Uterus (tissue), 4 donors: ENCODE data around the gene SELP. TPM values are rescaled to one million over a fixed set of nuclear protein-coding genes. Genes with fewer than 3 reads are reported as not detected.

Experiments used
- DNase-seq, 2 donors: peaks; one replicate each; pipeline ENCODE4 v3.0.0-alpha.2; 2019 to 2020
- H3K27ac ChIP-seq, 2 donors: fragments of 200-600 bp; sonication (generic); 1 replicate in 1 of 2; 2 replicates in 1 of 2; pipeline ENCODE4 v1.5.1; 2016 to 2018
- H3K27me3 ChIP-seq, 2 donors: fragments of 200-600 bp; sonication (generic); one replicate each; pipeline ENCODE4 v1.5.1; 2018 to 2019; ENCODE audit warnings: control low read depth in 1 of 2
- H3K36me3 ChIP-seq, 2 donors: fragments of 200-600 bp; sonication (generic); one replicate each; pipeline ENCODE4 v1.5.1; 2019; ENCODE audit warnings: control low read depth in 1 of 2
- H3K4me1 ChIP-seq, 2 donors: fragments of 200-600 bp; sonication (generic); one replicate each; pipeline ENCODE4 v1.5.1; 2018 to 2019; ENCODE audit warnings: control low read depth in 1 of 2
- H3K4me3 ChIP-seq, 2 donors: fragments of 200-600 bp; sonication (generic); 1 replicate in 1 of 2; 2 replicates in 1 of 2; pipeline ENCODE4 v1.5.1; 2018 to 2019; ENCODE audit warnings: mild to moderate bottlenecking in 1 of 2
- H3K9me3 ChIP-seq, 2 donors: fragments of 200-600 bp; sonication (generic); one replicate each; pipeline ENCODE4 v1.5.1; 2019; ENCODE audit warnings: control low read depth in 1 of 2
- POLR2A ChIP-seq, 2 donors: fragments of 450-650 bp; IDR thresholded peaks; one replicate each; pipeline ENCODE4 v1.6.1; 2016; ENCODE audit warnings: antibody characterized with exemption in 2 of 2, mild to moderate bottlenecking in 1 of 2, moderate library complexity in 1 of 2
- intact Hi-C: fragments of 100-400 bp; cut with DNase I; formaldehyde crosslinking; loops from one replicate; pipeline ENCODE4 v1.15.1; 2023; ENCODE audit warnings: low total_unique reads
- total RNA-seq, 4 donors: library from RNA; depleted of rRNA in 3 of 4; stranded (reverse); fragments of >200 nt in 3 of 4; gene quantifications; one replicate each; pipeline versions ENCODE4 v1.1.0 to v1.2.4, GENCODE V29; 2014 to 2023
- TF ChIP-seq, protein P1 (sequence below), 4 experiments: fragments of 200-600 bp in 2 of 4; fragments of 450-650 bp in 2 of 4; sonication (generic) in 2 of 4; IDR thresholded peaks; one replicate each; pipeline ENCODE4 v1.5.1; 2016 to 2019; ENCODE audit warnings: antibody characterized with exemption in 4 of 4, mild to moderate bottlenecking in 2 of 4, moderate library complexity in 1 of 4
- donor health status: DM: yes; HTN: yes; CAD: no.

Gene SELP
- total RNA-seq, 4 donors from 2014 or later: 6.8 to 32.3 (median 27.4) TPM

DNA sequence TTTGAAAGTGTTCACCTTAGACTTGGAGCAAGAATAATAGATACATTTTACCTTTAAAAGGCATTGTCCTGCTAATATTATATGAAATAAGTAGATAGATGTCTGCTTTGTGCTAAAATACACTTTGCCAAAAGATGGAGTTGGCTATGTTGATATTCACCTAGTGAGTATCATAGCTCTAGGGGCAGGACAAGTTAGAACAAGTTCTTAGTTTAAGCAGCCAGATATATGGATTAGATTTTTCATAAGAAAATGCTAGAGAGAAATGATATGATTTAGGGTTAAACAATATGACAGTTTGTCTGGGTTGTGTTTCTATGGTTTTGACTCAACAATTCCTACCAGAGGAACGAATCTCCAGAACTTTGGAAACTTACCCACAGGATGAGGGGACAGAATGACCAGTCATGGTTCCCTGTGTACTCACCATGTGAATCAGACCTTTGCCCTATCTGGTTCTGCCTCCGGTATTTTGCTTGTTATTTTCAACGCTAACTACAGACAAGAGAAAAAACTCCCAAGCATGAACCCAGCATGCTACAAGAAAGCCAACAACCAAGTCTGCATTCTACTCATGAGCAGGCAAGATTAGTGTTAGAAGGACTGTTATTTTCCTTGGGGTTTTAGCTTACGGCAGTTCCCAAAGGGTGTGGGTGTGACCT lies 45.3 kb downstream of the SELP start:
- H3K4me1 ChIP-seq: no peaks in the 10 kb centered on the region
- H3K27me3 ChIP-seq: no peaks in the 10 kb centered on the region
- H3K9me3 ChIP-seq: no peaks in the 10 kb centered on the region
- no peak overlapping the region for H3K27ac ChIP-seq
- TF ChIP-seq POLR2A (IDR thresholded peaks at IDR 0.05): no peak
- TF ChIP-seq, protein P1, sequence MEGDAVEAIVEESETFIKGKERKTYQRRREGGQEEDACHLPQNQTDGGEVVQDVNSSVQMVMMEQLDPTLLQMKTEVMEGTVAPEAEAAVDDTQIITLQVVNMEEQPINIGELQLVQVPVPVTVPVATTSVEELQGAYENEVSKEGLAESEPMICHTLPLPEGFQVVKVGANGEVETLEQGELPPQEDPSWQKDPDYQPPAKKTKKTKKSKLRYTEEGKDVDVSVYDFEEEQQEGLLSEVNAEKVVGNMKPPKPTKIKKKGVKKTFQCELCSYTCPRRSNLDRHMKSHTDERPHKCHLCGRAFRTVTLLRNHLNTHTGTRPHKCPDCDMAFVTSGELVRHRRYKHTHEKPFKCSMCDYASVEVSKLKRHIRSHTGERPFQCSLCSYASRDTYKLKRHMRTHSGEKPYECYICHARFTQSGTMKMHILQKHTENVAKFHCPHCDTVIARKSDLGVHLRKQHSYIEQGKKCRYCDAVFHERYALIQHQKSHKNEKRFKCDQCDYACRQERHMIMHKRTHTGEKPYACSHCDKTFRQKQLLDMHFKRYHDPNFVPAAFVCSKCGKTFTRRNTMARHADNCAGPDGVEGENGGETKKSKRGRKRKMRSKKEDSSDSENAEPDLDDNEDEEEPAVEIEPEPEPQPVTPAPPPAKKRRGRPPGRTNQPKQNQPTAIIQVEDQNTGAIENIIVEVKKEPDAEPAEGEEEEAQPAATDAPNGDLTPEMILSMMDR (IDR thresholded peaks at IDR 0.05): no peak
- no peak for DNase-seq
- intact Hi-C loops: no loop called here
- no peaks in the 10 kb centered on the region for H3K36me3 ChIP-seq
- H3K4me3 ChIP-seq: no peak overlapping the region

DNA sequence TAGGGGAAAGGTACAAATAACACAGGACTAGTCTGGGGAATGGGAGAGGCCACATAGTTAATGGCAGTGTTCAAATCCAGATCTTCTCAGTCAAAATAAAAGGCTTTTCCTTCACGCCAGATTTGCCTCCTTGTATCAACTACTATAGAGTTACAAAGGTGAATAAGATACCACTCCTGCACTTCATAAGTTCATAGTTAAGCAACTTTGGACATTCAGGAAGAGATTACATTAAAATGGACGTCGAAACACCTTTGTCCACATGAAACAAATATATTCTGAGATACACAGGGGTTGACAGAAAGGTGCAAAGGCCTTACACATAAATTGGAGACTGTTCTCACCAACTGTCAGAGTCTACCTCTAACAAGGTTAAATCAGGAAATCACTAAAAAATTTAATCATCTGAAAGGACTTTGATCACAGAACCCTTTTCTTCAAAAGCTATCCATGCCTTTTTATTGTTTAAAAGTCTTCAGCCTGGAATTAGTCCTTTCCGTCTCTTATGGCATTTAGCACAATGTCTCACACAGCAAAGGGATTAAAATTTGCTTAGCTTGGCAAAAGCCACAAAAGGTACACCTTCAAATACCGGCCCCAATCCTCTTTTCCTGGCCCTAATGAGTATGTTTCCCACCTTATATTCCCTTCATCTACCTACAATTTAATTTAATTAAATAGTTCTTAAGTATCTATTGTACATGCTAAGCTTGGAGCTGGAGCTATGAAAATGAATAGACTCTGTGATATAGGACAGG lies 51.8 kb downstream of the SELP start:
- DNase-seq: no peak
- H3K36me3 ChIP-seq: no peaks in the 10 kb centered on the region
- H3K4me3 ChIP-seq: no peak overlapping the region
- no peak overlapping the region for H3K27ac ChIP-seq
- H3K4me1 ChIP-seq: no peaks in the 10 kb centered on the region
- H3K27me3 ChIP-seq: no peaks in the 10 kb centered on the region
- H3K9me3 ChIP-seq: no peaks in the 10 kb centered on the region
- intact Hi-C loops: no loop called here
- TF ChIP-seq, protein P1 (IDR thresholded peaks at IDR 0.05): no peak
- TF ChIP-seq POLR2A (IDR thresholded peaks at IDR 0.05): no peak

DNA sequence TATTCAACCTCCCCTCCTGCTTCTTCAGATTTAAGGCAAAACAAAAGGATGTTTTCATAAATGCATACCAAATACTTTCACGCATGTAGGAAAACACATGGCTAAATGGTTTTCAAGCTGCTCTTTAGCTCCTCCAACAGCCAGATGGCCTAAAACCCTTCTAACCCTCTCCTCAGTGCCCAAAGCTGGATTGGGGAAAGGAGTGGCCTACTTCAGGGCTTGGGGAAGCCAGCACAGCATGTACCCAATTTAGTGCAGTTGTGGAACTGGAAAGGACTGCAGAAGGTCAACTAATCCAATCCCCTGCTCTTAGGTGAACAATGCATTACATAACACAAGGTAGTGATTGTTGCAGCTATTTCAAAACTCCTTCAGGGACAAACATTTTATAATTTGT lies 53.0 kb downstream of the SELP start:
- H3K4me1 ChIP-seq: no peaks in the 10 kb centered on the region
- no peaks in the 10 kb centered on the region for H3K36me3 ChIP-seq
- H3K27ac ChIP-seq: no peak overlapping the region
- no peaks in the 10 kb centered on the region for H3K27me3 ChIP-seq
- intact Hi-C loops: no loop called here
- no peak overlapping the region for H3K4me3 ChIP-seq
- H3K9me3 ChIP-seq: no peaks in the 10 kb centered on the region
- no peak for DNase-seq
- TF ChIP-seq, protein P1 (IDR thresholded peaks at IDR 0.05): no peak
- TF ChIP-seq POLR2A (IDR thresholded peaks at IDR 0.05): no peak

DNA sequence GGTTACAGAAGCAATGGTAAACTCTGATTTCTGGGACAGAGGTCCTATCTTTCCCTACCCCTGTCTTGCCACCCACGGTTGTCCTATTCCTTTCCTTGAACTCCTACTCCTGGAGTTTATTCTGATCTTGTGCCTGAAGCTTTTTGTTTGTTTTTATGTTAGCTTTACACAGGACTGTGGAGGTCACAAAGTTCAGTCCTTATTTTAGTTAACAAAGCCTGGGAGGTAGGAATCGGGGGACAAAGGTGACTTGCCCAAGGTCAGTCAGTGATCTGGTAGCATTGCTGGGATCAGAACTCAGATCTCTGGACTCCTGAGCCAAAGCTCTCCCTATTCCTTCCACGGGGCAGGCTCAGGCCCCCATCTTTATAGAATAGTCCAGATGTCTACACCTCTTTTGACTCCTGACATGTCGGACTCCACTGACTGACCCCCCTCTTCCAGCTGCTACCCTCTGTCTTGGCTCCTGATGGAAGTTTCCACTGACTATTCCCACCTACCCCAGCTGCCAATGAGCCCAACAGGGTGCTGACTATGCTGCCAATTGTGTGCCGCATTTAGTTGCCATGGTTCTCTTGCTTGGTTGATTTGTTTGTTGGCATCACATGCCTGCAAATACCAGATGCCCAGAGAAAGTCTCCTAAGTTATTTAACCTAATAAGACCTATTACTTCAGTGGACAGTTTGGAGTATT lies 53.5 kb downstream of the SELP start:
- Histone ChIP-seq H3K27ac (no peak overlapping the region), H3K27me3 (no peaks in the 10 kb centered on the region), H3K9me3 (no peaks in the 10 kb centered on the region), H3K4me3 (no peak overlapping the region), H3K4me1 (no peaks in the 10 kb centered on the region), H3K36me3 (no peaks in the 10 kb centered on the region)
- TF ChIP-seq, protein P1 (IDR thresholded peaks at IDR 0.05): no peak
- no peak for TF ChIP-seq POLR2A (IDR thresholded peaks at IDR 0.05)
- no peak for DNase-seq
- intact Hi-C loops: no loop called here

DNA sequence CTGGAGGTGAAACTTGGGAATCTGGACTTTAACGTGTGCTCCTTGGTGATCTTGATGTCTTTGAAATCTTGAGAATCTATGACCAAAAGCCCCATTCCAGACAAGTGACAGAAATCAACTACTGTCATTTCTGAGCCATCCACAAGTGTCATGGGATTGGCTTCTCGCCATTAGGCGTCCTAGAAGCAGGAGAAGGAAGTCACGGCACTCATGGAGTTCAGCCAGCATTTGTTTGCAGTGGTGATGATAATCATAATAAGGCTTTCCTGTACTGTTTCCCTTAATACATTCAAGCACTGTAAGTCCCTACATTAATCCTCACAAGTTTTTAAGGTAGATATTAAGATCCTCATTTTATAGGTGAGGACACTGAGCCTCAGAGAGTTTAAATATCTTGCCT lies 55.6 kb downstream of the SELP start:
- TF ChIP-seq POLR2A (IDR thresholded peaks at IDR 0.05): no peak
- TF ChIP-seq, protein P1 (IDR thresholded peaks at IDR 0.05): no peak
- Histone ChIP-seq H3K36me3 (no peaks in the 10 kb centered on the region), H3K4me1 (no peaks in the 10 kb centered on the region), H3K27me3 (no peaks in the 10 kb centered on the region), H3K4me3 (no peak overlapping the region), H3K9me3 (no peaks in the 10 kb centered on the region), H3K27ac (no peak overlapping the region)
- DNase-seq: no peak
- intact Hi-C loops: no loop called here
